Measurements from ENCODE around the gene ZDHHC4. TPM values are rescaled to one million over a fixed set of nuclear protein-coding genes. Genes with fewer than 3 reads are reported as not detected.
A peak's percentile ranks its signal among the peaks of the same experiment; 100 is the strongest.

ZDHHC4 gene
- total and polyA plus RNA-seq, 2 of the 13 experiments (the other 11 are each of a cell fraction or from before 2014, with no cell fraction given) = 83.2 to 188 TPM

DNA sequence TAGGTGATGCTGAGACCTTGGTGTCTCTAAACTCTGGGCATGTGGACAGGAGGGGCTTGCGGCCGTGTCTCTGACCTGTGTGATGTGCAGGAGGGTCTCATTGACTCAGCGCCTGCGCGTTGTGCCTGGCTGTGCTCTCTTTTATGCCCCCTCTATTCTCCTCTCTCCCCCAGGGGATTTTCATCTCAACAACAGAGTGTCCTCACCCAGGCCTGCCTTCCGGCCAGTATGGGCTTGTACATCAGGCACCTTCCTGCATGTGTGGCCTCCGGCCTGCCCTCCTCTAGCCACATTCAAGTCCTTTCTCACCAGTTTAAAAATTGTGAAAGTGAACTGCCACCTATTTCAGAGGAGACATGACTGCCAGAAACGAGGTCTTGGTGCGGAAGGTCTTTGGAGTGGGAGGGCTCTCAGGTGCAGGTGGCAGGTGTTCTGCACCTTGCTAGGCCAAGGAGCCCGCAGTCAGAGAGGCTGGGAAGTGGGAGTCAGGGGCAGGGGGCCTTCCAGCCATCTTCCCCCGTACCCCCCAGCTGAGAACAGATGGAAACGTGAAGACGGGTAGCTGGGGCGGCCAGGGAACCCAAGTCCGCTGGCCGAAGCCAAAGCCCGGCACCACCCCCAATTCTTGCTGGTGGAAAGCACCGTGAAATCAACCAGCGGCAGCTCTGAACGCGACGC, 12.0 kb downstream of the ZDHHC4 start (continued):
- TF ChIP-seq, protein P1, sequence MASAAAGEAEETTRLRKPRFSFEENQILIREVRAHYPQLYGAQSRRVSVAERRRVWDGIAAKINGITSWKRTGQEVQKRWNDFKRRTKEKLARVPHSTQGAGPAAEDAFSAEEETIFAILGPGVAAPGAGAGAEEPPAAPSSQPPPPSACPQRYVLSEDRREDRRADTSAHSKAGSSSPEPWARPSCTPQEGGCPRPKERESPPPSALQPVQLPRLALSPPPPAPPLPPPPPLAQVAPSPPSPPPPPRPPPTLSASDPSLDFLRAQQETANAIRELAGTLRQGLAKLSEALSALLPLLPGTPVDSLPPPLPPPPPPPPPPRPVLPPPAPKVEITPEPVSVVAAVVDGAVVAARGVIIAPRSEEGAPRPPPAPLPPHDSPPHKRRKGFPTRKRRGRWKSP (CRISPR knock-in tag; IDR thresholded peaks at IDR 0.05) = no peak
- TF ChIP-seq, protein P2, sequence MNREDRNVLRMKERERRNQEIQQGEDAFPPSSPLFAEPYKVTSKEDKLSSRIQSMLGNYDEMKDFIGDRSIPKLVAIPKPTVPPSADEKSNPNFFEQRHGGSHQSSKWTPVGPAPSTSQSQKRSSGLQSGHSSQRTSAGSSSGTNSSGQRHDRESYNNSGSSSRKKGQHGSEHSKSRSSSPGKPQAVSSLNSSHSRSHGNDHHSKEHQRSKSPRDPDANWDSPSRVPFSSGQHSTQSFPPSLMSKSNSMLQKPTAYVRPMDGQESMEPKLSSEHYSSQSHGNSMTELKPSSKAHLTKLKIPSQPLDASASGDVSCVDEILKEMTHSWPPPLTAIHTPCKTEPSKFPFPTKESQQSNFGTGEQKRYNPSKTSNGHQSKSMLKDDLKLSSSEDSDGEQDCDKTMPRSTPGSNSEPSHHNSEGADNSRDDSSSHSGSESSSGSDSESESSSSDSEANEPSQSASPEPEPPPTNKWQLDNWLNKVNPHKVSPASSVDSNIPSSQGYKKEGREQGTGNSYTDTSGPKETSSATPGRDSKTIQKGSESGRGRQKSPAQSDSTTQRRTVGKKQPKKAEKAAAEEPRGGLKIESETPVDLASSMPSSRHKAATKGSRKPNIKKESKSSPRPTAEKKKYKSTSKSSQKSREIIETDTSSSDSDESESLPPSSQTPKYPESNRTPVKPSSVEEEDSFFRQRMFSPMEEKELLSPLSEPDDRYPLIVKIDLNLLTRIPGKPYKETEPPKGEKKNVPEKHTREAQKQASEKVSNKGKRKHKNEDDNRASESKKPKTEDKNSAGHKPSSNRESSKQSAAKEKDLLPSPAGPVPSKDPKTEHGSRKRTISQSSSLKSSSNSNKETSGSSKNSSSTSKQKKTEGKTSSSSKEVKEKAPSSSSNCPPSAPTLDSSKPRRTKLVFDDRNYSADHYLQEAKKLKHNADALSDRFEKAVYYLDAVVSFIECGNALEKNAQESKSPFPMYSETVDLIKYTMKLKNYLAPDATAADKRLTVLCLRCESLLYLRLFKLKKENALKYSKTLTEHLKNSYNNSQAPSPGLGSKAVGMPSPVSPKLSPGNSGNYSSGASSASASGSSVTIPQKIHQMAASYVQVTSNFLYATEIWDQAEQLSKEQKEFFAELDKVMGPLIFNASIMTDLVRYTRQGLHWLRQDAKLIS (CRISPR knock-in tag; IDR thresholded peaks at IDR 0.05) = no peak
- TF ChIP-seq, protein P3, sequence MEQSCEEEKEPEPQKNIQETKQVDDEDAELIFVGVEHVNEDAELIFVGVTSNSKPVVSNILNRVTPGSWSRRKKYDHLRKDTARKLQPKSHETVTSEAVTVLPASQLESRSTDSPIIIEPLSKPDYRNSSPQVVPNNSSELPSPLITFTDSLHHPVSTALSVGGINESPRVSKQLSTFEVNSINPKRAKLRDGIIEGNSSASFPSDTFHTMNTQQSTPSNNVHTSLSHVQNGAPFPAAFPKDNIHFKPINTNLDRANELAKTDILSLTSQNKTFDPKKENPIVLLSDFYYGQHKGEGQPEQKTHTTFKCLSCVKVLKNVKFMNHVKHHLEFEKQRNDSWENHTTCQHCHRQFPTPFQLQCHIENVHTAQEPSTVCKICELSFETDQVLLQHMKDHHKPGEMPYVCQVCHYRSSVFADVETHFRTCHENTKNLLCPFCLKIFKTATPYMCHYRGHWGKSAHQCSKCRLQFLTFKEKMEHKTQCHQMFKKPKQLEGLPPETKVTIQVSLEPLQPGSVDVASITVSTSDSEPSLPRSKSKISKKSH (CRISPR knock-in tag; IDR thresholded peaks at IDR 0.05; ENCODE audit: borderline replicate concordance) = peak; percentile 44; the same call in 1 of the 2 replicates
- 0 out of 2 replicates have a peak, but pooled peaks have one; percentile 1 for TF ChIP-seq DPF2 (CRISPR knock-in tag; IDR thresholded peaks at IDR 0.05; ENCODE audit: borderline replicate concordance, low read depth)
- no peak for TF ChIP-seq SMAD9 (CRISPR knock-in tag; IDR thresholded peaks at IDR 0.05)
- TF ChIP-seq ZSCAN25 (CRISPR knock-in tag; IDR thresholded peaks at IDR 0.05) = no peak
- no peak for TF ChIP-seq ISX (CRISPR knock-in tag; conservative IDR thresholded peaks at IDR 0.05)
- TF ChIP-seq SOX13 (IDR thresholded peaks at IDR 0.05) = no peak
- no peak for TF ChIP-seq SOX13 (CRISPR knock-in tag; conservative IDR thresholded peaks at IDR 0.05 in 1 of 2, IDR thresholded peaks at IDR 0.05 in 1 of 2)
- TF ChIP-seq ZNF569 (CRISPR knock-in tag; IDR thresholded peaks at IDR 0.05; ENCODE audit: borderline replicate concordance) = no peak
- no peak for TF ChIP-seq ZNF564 (CRISPR knock-in tag; IDR thresholded peaks at IDR 0.05)
- no peak for TF ChIP-seq PHF8 (CRISPR knock-in tag; IDR thresholded peaks at IDR 0.05)
- peak; percentile 25; the same call in 1 of the 2 replicates for TF ChIP-seq ZBTB38 (CRISPR knock-in tag; IDR thresholded peaks at IDR 0.05)
- TF ChIP-seq, protein P4, sequence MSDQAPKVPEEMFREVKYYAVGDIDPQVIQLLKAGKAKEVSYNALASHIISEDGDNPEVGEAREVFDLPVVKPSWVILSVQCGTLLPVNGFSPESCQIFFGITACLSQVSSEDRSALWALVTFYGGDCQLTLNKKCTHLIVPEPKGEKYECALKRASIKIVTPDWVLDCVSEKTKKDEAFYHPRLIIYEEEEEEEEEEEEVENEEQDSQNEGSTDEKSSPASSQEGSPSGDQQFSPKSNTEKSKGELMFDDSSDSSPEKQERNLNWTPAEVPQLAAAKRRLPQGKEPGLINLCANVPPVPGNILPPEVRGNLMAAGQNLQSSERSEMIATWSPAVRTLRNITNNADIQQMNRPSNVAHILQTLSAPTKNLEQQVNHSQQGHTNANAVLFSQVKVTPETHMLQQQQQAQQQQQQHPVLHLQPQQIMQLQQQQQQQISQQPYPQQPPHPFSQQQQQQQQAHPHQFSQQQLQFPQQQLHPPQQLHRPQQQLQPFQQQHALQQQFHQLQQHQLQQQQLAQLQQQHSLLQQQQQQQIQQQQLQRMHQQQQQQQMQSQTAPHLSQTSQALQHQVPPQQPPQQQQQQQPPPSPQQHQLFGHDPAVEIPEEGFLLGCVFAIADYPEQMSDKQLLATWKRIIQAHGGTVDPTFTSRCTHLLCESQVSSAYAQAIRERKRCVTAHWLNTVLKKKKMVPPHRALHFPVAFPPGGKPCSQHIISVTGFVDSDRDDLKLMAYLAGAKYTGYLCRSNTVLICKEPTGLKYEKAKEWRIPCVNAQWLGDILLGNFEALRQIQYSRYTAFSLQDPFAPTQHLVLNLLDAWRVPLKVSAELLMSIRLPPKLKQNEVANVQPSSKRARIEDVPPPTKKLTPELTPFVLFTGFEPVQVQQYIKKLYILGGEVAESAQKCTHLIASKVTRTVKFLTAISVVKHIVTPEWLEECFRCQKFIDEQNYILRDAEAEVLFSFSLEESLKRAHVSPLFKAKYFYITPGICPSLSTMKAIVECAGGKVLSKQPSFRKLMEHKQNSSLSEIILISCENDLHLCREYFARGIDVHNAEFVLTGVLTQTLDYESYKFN (CRISPR knock-in tag; conservative IDR thresholded peaks at IDR 0.05) = 0 out of 2 replicates have a peak, but pooled peaks have one; percentile 4
- TF ChIP-seq RBFOX2 (IDR thresholded peaks at IDR 0.05; ENCODE audit: low read depth, low read length) = no peak
- 0 out of 2 replicates have a peak, but pooled peaks have one; percentile 25 for TF ChIP-seq ZNF674 (CRISPR knock-in tag; IDR thresholded peaks at IDR 0.05; ENCODE audit: low read depth)
- TF ChIP-seq ZNF709 (CRISPR knock-in tag; IDR thresholded peaks at IDR 0.05) = no peak
- TF ChIP-seq CBX2 (IDR thresholded peaks at IDR 0.05; ENCODE audit: low read depth, low read length) = no peak
- TF ChIP-seq CBX2 (CRISPR knock-in tag; IDR thresholded peaks at IDR 0.05; ENCODE audit: low read depth) = no peak
